Testis (tissue), 2 donors: Measurements from ENCODE around the gene TTC28.

ENCODE experiments used
- CTCF ChIP-seq, 3 experiments: fragments of 450-650 bp in 2 of 3; fragments of 200-600 bp in 1 of 3; sonication (generic) in 1 of 3; IDR thresholded peaks; one replicate each; pipeline ENCODE4 v1.5.1; 2016 to 2019; ENCODE audit warnings: antibody characterized with exemption in 3 of 3, mild to moderate bottlenecking in 2 of 3, moderate library complexity in 1 of 3
- POLR2A ChIP-seq: fragments of 450-650 bp; IDR thresholded peaks from one replicate; pipeline ENCODE4 v1.6.1; 2017; ENCODE audit warnings: antibody characterized with exemption, mild to moderate bottlenecking, moderate library complexity

DNA sequence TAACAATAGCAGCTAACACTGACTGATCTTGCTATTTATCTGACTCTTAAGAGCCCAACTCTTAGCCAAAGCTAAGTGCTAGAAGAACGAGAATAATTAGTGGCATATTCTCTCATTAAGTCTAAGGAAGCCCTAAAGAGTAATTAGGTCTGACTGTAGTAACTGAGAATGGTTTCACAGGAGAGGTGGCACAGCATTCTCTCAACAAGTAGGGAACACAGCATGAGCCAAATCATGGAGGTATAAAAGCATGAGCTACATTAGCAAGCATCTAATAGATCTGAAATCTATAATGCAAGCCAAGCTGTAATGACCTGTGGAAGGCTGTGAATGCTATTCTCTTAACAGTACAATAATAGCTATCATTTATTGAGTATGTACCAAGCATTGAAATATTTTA lies 230.6 kb downstream of the TTC28 start:
- TF ChIP-seq CTCF (IDR thresholded peaks at IDR 0.05) (no peak), POLR2A (no peak)
